Measurements from ENCODE around the gene TMC1. TPM values are rescaled to one million over a fixed set of nuclear protein-coding genes. Genes with fewer than 3 reads are reported as not detected.

TMC1 gene
- total and polyA plus RNA-seq, 2 of the 13 experiments (the other 11 are each of a cell fraction or from before 2014, with no cell fraction given) = 0.02 to 0.03 TPM

DNA sequence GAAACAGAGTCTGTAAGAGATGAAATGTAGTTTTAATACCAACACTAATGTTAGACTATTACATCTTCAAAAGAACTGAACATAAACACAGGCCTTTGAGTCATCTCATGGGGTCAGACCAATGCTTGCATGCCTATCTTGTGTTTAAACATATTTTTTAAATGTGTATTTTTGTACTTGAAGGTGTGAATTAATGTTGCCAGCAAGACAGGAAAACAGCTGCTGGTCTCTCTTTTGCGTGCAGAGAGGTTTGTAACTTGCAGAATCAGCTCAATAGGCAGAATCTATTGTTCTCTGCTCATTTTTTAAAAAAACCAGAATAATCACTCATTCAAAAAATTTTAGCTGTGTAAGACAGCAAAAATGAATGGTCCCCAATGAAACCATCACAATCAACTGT is 251.3 kb downstream of the TMC1 start:
- Histone ChIP-seq H3K27ac (ENCODE audit: extremely low read length, insufficient read depth, low read length) (no peak overlapping the region), H3K79me2 (ENCODE audit: insufficient read depth, low read length) (no peaks in the 10 kb centered on the region), H3K4me1 (ENCODE audit: insufficient read depth, low read length) (no peaks in the 10 kb centered on the region), H3K4me2 (ENCODE audit: low read depth, low read length) (no peak overlapping the region), H3K36me3 (replicated peaks in 1 of 2; ENCODE audit: control insufficient read depth in 1 of 2, insufficient read depth in 2 of 2, low read length in 2 of 2) (no peaks in the 10 kb centered on the region), H3K27me3 (ENCODE audit: control insufficient read depth in 1 of 2, insufficient read depth in 2 of 2, low read length in 2 of 2) (no peaks in the 10 kb centered on the region), H3K9me3 (ENCODE audit: low read length) (no peaks in the 10 kb centered on the region), H2AFZ (ENCODE audit: low read length) (no peak overlapping the region), H3K4me3 (replicated peaks in 1 of 3; ENCODE audit: insufficient read depth in 1 of 3, low read depth in 2 of 3, low read length in 3 of 3) (no peak overlapping the region), H4K20me1 (ENCODE audit: insufficient read depth, low read length) (no peaks in the 10 kb centered on the region), H3K9ac (ENCODE audit: insufficient read depth, low read depth, low read length) (no peak overlapping the region)
- ATAC-seq (no peak), FAIRE-seq (no peak), DNase-seq (ENCODE audit: low spot score) (no peak)
- intact Hi-C loops (cut with micrococcal nuclease; ENCODE audit: unreplicated experiment) = no loop called here
- CTCF ChIA-PET (ENCODE audit: low intra/inter-chr PET ratio, low total read pairs) = no interaction called here
- POLR2A ChIA-PET = no interaction called here
- 0% methylated on average over 1 of the region's 1 CpG for WGBS (ENCODE audit: low lambda C conversion rate)
- BruUV-seq (replicated peaks) = no TSS peak
- in situ Hi-C loops (cut with HindIII; ENCODE audit: extremely low pct_ligation_motif_present, low pct_unique_long_range_greater_than_20kb) = no loop called here
- TF ChIP-seq PAWR (CRISPR knock-in tag; IDR thresholded peaks at IDR 0.05; ENCODE audit: borderline replicate concordance) = no peak
- no peak for TF ChIP-seq SALL2 (CRISPR knock-in tag; IDR thresholded peaks at IDR 0.05)
- no peak for TF ChIP-seq SOX5 (CRISPR knock-in tag; IDR thresholded peaks at IDR 0.05; ENCODE audit: borderline replicate concordance)
- TF ChIP-seq, protein P1, sequence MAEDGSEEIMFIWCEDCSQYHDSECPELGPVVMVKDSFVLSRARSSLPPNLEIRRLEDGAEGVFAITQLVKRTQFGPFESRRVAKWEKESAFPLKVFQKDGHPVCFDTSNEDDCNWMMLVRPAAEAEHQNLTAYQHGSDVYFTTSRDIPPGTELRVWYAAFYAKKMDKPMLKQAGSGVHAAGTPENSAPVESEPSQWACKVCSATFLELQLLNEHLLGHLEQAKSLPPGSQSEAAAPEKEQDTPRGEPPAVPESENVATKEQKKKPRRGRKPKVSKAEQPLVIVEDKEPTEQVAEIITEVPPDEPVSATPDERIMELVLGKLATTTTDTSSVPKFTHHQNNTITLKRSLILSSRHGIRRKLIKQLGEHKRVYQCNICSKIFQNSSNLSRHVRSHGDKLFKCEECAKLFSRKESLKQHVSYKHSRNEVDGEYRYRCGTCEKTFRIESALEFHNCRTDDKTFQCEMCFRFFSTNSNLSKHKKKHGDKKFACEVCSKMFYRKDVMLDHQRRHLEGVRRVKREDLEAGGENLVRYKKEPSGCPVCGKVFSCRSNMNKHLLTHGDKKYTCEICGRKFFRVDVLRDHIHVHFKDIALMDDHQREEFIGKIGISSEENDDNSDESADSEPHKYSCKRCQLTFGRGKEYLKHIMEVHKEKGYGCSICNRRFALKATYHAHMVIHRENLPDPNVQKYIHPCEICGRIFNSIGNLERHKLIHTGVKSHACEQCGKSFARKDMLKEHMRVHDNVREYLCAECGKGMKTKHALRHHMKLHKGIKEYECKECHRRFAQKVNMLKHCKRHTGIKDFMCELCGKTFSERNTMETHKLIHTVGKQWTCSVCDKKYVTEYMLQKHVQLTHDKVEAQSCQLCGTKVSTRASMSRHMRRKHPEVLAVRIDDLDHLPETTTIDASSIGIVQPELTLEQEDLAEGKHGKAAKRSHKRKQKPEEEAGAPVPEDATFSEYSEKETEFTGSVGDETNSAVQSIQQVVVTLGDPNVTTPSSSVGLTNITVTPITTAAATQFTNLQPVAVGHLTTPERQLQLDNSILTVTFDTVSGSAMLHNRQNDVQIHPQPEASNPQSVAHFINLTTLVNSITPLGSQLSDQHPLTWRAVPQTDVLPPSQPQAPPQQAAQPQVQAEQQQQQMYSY (CRISPR knock-in tag; IDR thresholded peaks at IDR 0.05) = no peak
- TF ChIP-seq, protein P2, sequence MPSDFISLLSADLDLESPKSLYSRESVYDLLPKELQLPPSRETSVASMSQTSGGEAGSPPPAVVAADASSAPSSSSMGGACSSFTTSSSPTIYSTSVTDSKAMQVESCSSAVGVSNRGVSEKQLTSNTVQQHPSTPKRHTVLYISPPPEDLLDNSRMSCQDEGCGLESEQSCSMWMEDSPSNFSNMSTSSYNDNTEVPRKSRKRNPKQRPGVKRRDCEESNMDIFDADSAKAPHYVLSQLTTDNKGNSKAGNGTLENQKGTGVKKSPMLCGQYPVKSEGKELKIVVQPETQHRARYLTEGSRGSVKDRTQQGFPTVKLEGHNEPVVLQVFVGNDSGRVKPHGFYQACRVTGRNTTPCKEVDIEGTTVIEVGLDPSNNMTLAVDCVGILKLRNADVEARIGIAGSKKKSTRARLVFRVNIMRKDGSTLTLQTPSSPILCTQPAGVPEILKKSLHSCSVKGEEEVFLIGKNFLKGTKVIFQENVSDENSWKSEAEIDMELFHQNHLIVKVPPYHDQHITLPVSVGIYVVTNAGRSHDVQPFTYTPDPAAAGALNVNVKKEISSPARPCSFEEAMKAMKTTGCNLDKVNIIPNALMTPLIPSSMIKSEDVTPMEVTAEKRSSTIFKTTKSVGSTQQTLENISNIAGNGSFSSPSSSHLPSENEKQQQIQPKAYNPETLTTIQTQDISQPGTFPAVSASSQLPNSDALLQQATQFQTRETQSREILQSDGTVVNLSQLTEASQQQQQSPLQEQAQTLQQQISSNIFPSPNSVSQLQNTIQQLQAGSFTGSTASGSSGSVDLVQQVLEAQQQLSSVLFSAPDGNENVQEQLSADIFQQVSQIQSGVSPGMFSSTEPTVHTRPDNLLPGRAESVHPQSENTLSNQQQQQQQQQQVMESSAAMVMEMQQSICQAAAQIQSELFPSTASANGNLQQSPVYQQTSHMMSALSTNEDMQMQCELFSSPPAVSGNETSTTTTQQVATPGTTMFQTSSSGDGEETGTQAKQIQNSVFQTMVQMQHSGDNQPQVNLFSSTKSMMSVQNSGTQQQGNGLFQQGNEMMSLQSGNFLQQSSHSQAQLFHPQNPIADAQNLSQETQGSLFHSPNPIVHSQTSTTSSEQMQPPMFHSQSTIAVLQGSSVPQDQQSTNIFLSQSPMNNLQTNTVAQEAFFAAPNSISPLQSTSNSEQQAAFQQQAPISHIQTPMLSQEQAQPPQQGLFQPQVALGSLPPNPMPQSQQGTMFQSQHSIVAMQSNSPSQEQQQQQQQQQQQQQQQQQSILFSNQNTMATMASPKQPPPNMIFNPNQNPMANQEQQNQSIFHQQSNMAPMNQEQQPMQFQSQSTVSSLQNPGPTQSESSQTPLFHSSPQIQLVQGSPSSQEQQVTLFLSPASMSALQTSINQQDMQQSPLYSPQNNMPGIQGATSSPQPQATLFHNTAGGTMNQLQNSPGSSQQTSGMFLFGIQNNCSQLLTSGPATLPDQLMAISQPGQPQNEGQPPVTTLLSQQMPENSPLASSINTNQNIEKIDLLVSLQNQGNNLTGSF (CRISPR knock-in tag; IDR thresholded peaks at IDR 0.05) = no peak
- TF ChIP-seq ZNF703 (CRISPR knock-in tag; IDR thresholded peaks at IDR 0.05; ENCODE audit: borderline replicate concordance) = no peak
- TF ChIP-seq ONECUT2 (CRISPR knock-in tag; IDR thresholded peaks at IDR 0.05) = no peak
- no peak for TF ChIP-seq HNRNPL (IDR thresholded peaks at IDR 0.05; ENCODE audit: low read depth, low read length)
- TF ChIP-seq FOXK2 (IDR thresholded peaks at IDR 0.05) = no peak
- no peak for TF ChIP-seq ZNF430 (CRISPR knock-in tag; IDR thresholded peaks at IDR 0.05)
- TF ChIP-seq MYNN (CRISPR knock-in tag; IDR thresholded peaks at IDR 0.05; ENCODE audit: low read depth) = no peak
- TF ChIP-seq ZNF83 (CRISPR knock-in tag; IDR thresholded peaks at IDR 0.05; ENCODE audit: borderline replicate concordance) = no peak

All from HepG2 (cell line).